ENCODE data around the gene PPM1E.

DNA sequence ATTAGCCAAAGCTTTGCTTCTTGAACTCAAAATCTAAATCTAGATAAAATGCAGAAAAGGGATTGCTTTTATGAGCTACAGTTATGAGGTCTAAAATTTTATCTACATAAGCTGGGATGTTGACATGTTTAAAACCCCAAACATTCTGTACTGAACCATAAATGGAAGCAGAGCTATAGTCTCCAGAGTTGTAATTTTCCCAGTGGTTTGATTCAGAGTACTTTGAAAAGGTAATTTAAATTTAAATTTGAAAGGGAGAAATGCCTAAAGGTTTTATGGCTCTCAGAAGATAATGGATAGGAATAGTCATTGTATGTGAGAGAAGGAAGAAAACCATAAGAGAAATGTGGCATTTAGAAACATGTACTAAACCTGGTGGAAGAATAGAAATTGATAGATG is 163.2 kb downstream of the PPM1E start:
- TF ChIP-seq, protein P1, sequence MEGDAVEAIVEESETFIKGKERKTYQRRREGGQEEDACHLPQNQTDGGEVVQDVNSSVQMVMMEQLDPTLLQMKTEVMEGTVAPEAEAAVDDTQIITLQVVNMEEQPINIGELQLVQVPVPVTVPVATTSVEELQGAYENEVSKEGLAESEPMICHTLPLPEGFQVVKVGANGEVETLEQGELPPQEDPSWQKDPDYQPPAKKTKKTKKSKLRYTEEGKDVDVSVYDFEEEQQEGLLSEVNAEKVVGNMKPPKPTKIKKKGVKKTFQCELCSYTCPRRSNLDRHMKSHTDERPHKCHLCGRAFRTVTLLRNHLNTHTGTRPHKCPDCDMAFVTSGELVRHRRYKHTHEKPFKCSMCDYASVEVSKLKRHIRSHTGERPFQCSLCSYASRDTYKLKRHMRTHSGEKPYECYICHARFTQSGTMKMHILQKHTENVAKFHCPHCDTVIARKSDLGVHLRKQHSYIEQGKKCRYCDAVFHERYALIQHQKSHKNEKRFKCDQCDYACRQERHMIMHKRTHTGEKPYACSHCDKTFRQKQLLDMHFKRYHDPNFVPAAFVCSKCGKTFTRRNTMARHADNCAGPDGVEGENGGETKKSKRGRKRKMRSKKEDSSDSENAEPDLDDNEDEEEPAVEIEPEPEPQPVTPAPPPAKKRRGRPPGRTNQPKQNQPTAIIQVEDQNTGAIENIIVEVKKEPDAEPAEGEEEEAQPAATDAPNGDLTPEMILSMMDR (IDR thresholded peaks at IDR 0.05; ENCODE audit: low read depth, low read length), result no peak
- no peak for TF ChIP-seq EZH2phosphoT487 (IDR thresholded peaks at IDR 0.05; ENCODE audit: low read depth)

All from OCI-LY3 (cell line).